GM19397 (cell line): ENCODE results near the gene ZMYND10.
A peak's percentile ranks its signal among the peaks of the same experiment; 100 is the strongest.

Experiments
- ATAC-seq: cut with Tn5 transposase; IDR thresholded peaks from one replicate; pipeline ENCODE4 v1.9.1; 2021; ENCODE audit warnings: mild to moderate bottlenecking, moderate library complexity; ENCODE audit not compliant: unreplicated experiment

ZMYND10 gene

DNA sequence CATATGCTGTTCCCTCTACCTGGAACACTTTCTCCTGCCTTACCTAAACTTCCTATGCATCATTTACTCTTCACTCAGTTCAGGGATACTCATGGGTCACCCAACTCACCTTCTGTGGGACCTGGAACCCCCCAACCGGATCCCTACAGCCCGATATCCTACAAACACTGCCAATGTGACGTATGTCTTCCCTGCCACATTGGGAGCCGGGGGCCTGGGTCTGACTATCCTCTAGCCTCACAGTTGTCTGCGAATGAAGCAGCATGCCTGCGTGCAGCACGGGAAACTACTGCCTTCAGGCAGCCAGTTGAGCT is 4.6 kb upstream of the ZMYND10 start:
- ATAC-seq = no peak

DNA sequence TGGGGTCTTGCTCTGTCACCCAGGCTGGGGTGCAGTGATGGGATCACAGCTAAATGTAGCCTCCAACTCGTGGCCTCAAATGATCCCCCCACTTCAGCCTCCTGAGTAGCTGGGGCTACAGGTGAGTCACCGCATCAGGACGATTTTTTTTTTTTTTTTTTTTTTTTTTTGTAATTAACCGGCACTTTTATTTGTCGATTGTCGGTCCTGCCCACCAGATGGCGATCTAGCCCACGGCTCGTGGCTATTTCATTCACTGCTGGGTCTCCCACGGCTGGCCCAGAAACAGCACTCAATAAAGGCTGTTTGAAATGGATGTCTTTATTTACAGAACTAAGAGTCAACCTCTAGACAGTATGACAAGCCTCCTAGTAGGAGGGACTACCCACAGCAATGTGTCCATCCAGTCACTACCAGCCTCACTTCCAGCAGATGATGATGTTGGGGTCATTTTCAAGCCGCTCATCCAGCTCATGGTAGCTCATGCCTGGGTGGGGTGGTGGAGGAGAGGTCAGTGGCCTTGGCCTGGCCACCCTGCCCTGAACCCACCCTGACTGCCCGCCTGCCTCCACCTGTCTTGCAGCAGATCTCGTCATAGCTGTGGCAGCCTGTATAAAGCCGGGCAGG is 1.8 kb upstream of the ZMYND10 start:
- no peak for ATAC-seq

DNA sequence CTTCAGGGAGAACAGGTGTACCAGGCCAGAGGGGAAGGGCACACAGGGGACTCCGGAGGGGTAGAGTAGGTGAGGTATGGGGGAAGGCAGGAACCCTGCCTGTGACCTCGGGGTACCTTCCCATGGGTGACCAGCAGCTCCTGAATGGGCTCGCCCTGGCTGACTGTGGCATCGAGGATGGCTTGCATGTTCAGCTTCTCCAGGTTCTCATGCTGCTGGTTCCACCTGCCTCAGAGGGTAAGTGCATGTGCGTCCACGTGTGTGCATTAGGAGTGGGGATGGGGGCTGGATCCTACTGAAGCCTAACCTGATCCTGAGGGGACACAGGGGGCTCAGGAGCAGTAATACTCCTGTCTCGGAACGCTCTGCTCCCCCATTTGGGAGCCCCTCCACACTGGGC is 524 bp downstream of the ZMYND10 start:
- ATAC-seq = no peak

DNA sequence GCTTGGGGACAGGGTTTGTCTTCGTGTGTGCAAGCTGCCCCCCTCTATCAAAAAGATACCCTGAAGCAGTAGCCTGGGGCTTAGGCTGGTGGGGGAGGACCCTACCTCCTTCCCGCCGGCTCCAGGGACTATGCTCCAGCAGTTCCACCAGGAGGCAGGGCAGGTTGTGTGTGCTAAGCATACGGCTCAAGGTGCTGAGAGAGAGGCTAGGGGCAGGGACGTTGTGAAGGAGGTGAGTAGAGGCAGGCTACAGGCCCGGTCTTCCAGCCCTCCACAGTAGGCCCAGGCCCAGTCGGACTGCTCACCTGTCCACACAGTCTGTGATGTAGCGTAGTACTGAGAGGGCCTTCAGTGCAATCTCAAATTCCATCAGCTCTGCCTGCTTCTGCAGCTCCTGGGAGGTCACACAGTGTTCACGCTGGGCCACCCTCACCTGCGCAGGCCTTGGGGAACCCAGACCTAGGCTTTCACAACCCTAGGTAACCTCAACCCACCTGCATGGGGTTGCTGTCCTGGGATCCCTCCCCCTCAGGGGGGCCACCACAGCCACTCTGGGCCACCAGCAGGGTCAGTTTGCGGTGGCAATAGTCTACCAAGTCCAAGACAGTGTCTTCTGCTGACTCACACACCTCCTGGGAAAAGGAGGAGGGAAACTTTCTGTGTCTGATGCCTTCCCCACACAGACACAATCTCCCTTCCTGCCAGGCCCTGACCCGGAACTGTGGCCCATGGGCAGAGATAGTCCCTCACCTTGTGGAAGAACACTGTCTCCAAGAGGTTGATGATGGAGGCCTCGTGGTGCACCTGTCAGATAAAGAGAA is 2.5 kb downstream of the ZMYND10 start:
- no peak for ATAC-seq

DNA sequence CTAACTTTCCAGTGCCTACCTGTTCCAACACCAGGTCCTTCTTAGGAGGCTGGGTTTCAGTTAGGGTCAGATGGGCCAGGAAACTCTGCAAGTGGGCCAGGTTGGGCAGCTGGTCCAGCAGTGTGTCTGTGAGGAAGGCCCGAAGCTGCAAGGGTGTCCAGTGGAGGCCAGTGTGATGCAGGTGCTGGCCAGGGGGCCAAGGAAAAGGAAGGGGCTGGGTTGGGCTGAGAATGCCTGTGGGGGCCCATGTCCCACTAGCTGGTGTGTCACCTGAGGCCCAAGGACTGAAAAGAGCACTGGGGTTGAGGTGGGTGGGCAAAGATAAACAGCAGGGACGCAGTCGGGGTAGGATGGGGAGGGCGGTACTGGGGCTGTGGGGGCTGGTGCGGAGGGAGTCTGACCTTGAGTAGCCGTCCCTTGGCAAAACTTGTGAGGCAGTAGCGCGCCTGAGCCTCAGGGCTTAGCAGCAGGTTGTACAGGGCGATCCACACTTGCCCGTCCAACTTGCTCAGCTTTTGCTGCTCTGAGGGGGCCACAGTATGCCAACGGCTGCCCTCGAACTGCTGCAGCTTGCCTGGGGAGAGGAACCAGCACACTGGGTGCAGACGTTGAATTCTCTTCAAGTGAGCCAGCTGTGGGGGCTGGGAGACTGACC is 3.4 kb downstream of the ZMYND10 start:
- ATAC-seq = no peak

DNA sequence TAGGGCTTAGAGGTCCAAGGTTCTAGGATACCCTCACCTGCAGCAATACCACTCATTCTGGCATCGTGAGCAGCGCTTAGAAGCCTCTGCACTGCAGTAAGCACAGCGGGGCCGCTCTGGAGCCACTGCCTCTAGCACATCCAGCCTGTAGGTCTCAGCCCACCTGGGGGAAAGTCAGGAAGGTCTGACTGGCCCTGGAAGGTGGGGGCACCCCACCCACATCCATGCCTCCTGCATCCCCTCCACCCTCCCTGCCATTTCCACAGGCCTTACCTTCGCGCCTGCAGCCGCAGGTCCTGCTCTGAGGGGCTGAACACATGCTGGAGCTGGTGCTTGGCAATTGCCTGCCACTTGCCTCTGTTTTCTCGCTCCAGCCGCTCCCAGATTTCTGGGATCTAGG is 4.0 kb downstream of the ZMYND10 start:
- ATAC-seq = no peak

DNA sequence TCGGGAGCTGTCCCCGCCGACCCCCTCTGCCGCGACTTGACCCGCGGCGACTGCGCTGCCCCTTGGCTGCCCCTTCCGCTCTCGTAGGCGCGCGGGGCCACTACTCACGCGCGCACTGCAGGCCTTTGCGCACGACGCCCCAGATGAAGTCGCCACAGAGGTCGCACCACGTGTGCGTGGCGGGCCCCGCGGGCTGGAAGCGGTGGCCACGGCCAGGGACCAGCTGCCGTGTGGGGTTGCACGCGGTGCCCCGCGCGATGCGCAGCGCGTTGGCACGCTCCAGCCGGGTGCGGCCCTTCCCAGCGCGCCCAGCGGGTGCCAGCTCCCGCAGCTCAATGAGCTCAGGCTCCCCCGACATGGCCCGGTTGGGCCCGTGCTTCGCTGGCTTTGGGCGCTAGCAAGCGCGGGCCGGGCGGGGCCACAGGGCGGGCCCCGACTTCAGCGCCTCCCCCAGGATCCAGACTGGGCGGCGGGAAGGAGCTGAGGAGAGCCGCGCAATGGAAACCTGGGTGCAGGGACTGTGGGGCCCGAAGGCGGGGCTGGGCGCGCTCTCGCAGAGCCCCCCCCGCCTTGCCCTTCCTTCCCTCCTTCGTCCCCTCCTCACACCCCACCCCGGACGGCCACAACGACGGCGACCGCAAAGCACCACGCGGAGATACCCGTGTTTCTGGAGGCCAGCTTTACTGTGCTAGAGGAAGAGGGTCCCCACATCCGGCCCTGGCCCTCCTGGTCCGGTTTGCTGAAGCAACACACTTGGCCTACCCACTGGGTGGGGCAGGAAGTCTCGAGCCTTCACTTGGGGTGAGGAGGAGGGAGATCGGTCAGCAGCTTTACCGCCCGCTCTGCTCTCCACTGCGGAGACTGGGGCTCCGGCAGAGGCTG is 4.8 kb downstream of the ZMYND10 start, which contains the start of gene RASSF1:
RASSF1 (minus strand) TSS at position 389 of the 882 bp plus-strand sequence; CDS start at position 358, 31 bp downstream.
- no peak for ATAC-seq

DNA sequence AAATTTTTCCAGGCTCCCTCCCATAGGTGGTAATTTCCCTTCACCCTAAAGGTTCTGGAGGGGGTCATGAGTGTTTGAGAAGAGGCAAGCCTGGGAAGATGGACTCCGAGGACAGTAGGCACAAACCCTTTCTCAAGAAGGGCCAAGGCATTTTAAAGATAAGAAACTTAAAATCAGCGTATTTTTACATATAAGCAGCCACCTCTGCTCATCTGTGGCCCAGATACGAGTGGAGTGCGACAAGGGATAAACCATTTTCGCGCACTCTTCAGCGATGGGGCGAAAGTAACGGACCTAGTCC is 5.4 kb downstream of the ZMYND10 start:
- no peak for ATAC-seq

DNA sequence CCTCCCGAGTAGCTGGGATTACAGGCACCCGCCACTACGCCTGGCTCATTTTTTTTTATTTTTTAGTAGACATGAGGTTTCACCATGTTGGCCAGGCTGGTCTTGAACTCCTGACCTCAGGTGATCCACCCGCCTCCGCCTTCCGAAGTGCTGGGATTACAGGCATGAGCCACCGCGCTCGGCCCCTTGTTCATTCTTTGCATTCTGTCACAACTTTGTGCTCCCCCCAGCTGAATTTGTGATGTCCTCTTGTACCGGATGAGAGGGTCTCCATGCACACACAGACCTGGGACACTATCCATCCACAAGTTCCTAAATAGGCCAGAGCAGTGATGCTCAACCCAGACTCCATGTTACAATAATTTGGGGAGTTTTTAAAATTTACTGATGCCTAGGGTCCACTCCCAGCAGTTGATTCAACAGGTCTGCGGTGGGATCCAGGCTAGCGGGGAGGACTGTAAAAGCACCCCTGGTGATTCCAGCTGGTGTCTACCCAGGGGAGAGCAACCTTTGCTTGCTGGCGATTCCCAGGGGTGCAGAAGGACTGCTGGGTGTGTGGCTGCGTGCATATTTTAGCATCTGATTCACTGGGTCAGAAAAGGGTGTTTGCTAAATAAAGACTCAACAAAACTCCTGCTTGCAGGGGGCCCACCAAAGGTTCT is 5.9 kb downstream of the ZMYND10 start:
- no peak for ATAC-seq

DNA sequence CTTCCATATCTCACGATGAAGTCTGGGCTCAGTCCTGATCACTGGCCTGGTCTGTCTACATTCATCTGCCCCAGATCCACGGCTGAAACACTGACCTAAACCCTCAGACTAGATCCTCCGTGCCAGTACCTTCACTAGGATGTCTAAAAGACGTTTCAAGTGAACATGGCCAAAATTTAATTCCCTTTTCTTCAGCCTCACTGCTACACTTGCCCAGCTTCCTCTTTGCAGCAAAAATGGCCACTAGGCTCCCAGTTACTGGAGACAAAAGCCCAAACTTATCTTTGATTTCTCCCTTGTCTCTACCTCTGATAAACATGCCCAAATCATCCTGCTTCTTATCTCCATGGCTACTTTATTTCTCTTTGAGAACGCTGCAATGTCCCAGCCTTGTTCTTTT is 6.6 kb downstream of the ZMYND10 start:
- no peak for ATAC-seq

DNA sequence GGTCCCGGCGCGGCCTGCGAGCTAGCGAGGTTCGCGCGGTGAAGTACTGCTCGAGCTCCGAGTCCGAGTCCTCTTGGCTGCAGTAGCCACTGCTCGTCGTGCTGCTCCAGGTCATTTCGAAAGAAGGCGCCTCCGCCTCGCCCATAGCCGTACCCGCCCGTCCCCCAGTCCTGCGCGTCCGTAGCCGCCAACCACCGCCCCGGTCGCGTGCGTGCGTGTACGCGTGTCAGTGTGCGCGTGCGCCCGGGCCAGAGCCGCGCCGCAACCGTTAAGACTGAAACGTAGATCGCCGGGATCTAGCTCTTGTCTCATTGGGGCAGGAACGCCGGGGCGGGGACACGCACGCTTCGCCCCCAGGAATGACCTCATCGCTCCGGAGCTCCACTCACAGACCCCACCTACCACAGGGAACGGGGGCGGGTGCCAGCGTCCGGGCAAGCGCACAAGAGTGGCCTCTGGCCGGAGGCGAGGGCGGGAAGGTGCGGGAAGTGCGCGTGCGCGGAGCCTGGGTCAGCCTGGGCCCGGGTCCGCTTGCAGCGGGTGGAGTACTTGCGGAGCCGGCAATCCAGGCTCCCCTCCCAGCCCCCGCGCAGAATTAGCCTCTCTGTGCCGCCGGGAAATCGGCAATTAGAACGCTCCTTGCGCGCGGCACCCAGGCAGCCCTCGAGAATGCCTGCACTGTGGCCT is 8.2 kb downstream of the ZMYND10 start:
- peak; percentile 74 for ATAC-seq

DNA sequence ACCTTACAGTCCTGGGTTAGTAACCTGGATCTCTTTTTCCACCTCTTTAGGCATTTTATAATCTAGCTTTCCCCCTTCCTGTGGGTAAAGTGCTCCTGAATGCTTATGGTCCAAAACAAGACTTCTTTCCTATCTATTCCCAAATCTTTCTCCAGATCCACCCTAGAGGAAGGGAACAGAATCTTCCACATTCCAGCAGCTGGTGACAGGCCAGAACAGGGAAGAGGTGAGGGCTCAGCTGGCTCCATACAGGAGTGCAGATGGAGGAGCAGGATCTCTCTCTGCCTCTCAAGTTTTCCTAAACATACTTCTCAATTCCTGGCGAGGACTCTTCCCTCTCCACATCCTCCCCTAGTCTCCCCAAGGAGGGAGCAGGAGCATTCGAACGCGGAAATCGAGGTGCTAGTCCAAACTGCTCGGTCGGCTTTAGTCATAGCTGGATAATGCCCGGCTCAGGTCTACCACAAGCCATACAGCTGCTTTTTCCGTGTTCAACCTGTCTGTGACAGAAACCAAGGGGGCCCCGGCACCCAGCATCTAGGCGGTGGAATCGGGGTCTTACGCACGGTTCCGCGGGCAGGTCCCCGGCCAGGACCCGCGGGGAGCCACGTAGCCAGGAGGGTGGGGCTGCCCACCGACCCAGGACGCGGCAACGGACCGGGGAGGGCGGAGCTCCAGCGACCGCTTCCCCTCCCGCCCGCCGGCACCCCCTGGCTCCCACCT is 8.9 kb downstream of the ZMYND10 start:
- ATAC-seq = peak; percentile 26

DNA sequence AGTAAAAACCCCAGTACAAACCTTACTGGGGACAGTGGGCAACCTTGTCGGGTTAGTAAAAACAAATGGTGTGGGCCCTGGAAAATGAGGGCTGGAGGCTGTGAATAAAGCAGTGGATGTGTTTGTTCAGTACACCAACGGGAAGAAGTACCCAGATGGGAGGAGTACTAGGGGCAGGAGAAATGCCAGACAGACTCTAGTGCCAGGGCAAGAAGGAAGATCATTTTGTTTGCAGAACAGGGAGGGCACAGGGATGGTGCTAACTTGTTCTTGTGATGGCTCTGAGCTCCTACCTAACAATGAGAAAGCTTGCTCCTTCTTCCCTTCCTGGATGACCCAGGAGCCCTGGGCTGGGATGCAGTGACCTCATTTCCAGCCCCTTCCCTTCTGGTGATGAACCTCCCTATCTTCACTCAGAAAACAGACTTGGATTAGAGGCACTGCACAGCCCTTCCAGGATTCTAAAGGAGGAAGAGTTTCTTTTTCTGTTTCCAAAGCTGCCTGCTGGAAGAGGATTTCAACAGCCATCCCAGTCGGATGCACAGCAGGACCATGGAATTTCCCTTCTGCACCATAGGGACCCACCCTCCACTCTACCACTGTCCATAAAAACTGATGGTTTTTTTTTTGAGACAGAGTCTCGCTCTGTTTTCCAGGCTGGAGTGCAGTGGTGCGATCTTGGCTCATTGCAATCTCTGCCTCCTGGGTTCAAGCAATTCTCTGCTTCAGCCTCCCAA is 11.0 kb downstream of the ZMYND10 start:
- ATAC-seq = no peak

DNA sequence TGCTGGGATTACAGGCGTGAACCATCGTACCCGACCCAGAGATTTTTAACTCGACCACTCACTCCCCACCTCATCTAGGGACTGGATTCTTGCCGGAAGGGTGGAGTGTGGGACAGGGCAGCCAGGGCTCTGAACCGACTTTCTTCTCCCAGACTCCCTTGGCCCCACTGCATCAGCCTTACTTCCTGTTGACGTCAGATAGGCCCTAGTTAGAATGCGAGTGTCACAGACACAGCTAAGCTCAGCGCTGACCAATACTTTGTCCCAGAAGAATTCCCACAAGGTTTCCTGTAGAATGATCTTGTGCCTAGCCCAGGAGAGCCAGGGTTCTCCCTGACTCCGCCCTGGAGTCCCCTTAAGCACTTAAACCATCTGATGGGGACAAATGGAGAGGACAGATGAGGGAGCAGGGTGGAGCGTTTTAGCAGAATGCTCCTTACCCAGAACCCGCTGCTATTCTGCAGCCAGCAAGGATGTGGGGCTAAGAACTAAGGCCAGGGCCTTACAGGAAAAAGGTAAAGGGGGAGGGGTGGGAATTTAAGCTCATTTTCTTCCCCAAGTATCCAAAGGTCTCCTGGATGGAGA is 11.7 kb downstream of the ZMYND10 start:
- ATAC-seq = no peak

DNA sequence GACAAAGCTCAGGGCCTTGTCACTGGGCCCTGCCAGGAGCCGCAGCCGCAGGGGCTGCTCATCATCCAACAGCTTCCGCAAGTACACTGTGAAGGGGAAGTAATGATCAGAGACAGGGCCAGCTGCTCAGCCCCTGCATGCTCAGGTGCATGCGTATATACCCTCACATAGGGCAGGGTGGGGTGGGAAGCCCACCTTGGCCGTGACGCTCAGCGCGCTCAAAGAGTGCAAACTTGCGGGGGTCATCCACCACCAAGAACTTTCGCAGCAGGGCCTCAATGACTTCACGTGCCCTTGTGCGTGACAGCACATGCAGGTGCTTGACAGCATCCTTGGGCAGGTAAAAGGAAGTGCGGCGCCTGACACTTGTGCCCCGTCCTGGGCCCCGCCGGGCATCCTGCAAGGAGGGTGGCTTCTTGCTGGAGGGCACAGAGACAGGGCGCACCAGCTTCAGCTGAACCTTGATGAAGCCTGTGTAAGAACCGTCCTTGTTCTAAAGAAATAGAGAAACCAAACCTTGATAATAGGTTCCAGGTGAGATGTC is 14.1 kb downstream of the ZMYND10 start:
- no peak for ATAC-seq

DNA sequence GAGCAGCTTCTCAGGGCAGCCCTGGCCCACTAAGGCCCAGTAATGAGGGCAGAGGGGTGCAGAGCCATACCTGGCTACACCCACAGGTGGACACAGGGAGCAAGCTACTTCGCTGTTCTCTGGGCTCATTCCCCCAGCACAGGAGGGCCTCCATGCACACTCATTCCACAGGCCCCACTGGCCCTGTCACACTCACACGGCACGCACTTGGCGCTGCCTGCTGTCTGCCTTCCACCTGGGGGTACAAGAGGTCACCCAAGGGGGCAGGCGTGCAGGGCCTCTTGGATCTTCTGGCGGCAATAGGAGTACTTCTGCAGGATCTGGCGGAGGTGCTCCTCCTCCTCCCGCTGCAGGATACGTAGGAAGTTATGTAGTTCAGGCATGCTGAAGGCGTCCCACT is 15.2 kb downstream of the ZMYND10 start:
- no peak for ATAC-seq

DNA sequence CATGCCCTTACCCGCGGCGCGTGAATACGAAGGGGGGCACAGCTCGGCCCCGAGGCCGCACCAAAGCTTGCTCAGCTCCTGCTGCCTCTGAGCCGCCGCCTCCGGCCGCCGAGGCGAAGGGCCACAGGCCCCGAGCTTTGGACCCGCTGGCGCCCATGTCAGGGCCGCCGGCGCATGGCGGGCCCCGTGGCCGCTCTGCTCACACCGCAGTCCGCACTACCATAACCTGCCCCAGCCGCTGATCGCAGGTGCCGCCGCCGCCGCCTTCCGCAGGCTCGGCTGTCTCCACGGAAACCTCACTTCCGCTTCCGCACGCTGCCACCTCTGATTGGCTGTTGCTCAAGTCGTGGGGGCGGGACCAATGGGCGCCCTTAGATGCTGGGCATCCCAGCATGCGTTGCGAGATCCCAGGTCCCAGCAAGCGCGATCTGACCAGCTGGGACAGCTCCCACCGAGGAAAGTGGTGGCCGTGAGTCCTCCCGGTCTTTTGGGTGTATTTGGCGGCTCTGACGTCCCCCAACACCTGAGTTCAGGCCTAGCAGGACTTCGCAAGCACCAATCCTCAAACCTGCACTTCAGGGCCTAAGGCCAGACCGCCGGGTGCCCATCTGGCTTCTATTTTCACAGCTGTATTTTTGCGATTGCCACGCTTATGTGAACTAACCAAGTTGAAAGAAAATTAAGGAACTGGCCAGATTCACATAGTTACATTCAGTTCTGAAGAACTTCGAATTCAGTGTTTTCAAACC is 17.4 kb downstream of the ZMYND10 start, which contains the start of gene TUSC2:
TUSC2 (minus strand) TSS at position 281 of the 749 bp plus-strand sequence; CDS start at position 157, 124 bp downstream.
- peak; percentile 82 for ATAC-seq
